ENCODE measurements around the gene ZBTB37. TPM values are rescaled to one million over a fixed set of nuclear protein-coding genes. Genes with fewer than 3 reads are reported as not detected.

The ZBTB37 gene
- total and polyA plus RNA-seq, 9 of the 15 experiments (the other 6 are each of a cell fraction or from before 2014, with no cell fraction given), result 1.3 to 13.9 (median 5.4) TPM

DNA sequence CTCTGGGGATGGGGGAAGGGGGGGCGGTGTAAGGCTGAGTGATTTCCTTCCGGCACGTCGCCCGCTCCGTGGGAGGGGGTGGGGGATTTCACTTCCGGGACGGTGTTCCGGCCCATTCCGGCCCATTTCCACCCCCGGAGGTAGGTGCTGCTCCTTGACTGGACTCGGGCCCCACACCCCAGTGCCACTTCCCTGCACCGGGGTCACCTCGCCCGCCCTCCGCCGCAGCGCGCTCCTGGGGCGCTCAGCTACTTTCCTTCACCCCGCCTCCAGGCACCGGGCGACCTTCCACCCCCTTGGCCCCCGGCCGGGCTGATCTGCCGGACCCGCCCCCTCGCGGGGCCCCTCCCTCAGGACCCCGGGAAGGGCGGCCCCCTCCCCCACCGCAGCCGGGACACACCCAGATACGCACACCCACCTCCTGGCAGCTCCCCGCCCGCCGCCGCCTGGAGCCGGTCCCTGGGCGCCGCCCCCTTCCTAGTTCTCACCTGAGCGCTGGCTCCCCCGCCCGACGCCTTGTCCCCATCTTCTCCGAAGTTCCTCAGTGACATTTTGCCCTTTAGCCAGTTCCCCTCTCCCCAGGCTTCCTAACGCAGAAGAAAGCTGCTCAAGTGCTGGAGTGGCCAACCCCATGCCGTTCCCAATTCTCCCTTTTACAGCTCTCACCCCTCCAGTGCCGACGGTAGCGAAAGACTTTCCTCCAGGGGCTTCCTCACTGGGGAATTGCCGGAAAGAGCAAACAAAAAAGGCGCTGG lies at the start of gene ZBTB37 (continued):
- TF ChIP-seq CHD2 (IDR thresholded peaks at IDR 0.05; ENCODE audit: low read depth, low read length) (peak; percentile 43), NCOR1 (IDR thresholded peaks at IDR 0.05) (peak; percentile 72; the same call in 1 of the 2 replicates), HCFC1 (IDR thresholded peaks at IDR 0.05; ENCODE audit: low read depth, low read length) (peak; percentile 51), ZNF184 (CRISPR knock-in tag; IDR thresholded peaks at IDR 0.05) (no peak), RAD21 (CRISPR knock-in tag; conservative IDR thresholded peaks at IDR 0.05 in 1 of 2, IDR thresholded peaks at IDR 0.05 in 1 of 2) (no peak), NR2C2 (CRISPR knock-in tag; IDR thresholded peaks at IDR 0.05) (peak; percentile 91), NR2C2 (tag; IDR thresholded peaks at IDR 0.05) (peak; percentile 100), SNIP1 (IDR thresholded peaks at IDR 0.05; ENCODE audit: low read depth) (no peak), PHF21A (IDR thresholded peaks at IDR 0.05; ENCODE audit: borderline replicate concordance, low read depth) (no peak), SETDB1 (IDR thresholded peaks at IDR 0.05; ENCODE audit: low read length) (no peak), BRD9 (IDR thresholded peaks at IDR 0.05; ENCODE audit: low read depth, partially characterized antibody) (peak; percentile 50), ELF2 (CRISPR knock-in tag; IDR thresholded peaks at IDR 0.05) (peak; percentile 60), HNRNPK (IDR thresholded peaks at IDR 0.05; ENCODE audit: low read depth, low read length, poor library complexity, severe bottlenecking) (no peak), PHF20 (IDR thresholded peaks at IDR 0.05; ENCODE audit: partially characterized antibody) (peak; percentile 79), NELFE (IDR thresholded peaks at IDR 0.05; ENCODE audit: insufficient read depth, insufficient read length) (no peak), ZFX (CRISPR knock-in tag; IDR thresholded peaks at IDR 0.05) (peak; percentile 62; the same call in 1 of the 2 replicates), ZNF133 (CRISPR knock-in tag; IDR thresholded peaks at IDR 0.05) (no peak), E2F3 (CRISPR knock-in tag; IDR thresholded peaks at IDR 0.05) (no peak), THRAP3 (IDR thresholded peaks at IDR 0.05; ENCODE audit: borderline replicate concordance) (no peak)
- TF ChIP-seq, protein P1, sequence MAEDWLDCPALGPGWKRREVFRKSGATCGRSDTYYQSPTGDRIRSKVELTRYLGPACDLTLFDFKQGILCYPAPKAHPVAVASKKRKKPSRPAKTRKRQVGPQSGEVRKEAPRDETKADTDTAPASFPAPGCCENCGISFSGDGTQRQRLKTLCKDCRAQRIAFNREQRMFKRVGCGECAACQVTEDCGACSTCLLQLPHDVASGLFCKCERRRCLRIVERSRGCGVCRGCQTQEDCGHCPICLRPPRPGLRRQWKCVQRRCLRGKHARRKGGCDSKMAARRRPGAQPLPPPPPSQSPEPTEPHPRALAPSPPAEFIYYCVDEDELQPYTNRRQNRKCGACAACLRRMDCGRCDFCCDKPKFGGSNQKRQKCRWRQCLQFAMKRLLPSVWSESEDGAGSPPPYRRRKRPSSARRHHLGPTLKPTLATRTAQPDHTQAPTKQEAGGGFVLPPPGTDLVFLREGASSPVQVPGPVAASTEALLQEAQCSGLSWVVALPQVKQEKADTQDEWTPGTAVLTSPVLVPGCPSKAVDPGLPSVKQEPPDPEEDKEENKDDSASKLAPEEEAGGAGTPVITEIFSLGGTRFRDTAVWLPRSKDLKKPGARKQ (CRISPR knock-in tag; IDR thresholded peaks at IDR 0.05), result no peak
- TF ChIP-seq, protein P2, sequence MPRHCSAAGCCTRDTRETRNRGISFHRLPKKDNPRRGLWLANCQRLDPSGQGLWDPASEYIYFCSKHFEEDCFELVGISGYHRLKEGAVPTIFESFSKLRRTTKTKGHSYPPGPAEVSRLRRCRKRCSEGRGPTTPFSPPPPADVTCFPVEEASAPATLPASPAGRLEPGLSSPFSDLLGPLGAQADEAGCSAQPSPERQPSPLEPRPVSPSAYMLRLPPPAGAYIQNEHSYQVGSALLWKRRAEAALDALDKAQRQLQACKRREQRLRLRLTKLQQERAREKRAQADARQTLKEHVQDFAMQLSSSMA (CRISPR knock-in tag; IDR thresholded peaks at IDR 0.05), result no peak
- TF ChIP-seq, protein P3, sequence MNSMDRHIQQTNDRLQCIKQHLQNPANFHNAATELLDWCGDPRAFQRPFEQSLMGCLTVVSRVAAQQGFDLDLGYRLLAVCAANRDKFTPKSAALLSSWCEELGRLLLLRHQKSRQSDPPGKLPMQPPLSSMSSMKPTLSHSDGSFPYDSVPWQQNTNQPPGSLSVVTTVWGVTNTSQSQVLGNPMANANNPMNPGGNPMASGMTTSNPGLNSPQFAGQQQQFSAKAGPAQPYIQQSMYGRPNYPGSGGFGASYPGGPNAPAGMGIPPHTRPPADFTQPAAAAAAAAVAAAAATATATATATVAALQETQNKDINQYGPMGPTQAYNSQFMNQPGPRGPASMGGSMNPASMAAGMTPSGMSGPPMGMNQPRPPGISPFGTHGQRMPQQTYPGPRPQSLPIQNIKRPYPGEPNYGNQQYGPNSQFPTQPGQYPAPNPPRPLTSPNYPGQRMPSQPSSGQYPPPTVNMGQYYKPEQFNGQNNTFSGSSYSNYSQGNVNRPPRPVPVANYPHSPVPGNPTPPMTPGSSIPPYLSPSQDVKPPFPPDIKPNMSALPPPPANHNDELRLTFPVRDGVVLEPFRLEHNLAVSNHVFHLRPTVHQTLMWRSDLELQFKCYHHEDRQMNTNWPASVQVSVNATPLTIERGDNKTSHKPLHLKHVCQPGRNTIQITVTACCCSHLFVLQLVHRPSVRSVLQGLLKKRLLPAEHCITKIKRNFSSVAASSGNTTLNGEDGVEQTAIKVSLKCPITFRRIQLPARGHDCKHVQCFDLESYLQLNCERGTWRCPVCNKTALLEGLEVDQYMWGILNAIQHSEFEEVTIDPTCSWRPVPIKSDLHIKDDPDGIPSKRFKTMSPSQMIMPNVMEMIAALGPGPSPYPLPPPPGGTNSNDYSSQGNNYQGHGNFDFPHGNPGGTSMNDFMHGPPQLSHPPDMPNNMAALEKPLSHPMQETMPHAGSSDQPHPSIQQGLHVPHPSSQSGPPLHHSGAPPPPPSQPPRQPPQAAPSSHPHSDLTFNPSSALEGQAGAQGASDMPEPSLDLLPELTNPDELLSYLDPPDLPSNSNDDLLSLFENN (IDR thresholded peaks at IDR 0.05; ENCODE audit: low read depth in 2 of 2, low read length in 2 of 2), result no peak
- TF ChIP-seq, protein P4, sequence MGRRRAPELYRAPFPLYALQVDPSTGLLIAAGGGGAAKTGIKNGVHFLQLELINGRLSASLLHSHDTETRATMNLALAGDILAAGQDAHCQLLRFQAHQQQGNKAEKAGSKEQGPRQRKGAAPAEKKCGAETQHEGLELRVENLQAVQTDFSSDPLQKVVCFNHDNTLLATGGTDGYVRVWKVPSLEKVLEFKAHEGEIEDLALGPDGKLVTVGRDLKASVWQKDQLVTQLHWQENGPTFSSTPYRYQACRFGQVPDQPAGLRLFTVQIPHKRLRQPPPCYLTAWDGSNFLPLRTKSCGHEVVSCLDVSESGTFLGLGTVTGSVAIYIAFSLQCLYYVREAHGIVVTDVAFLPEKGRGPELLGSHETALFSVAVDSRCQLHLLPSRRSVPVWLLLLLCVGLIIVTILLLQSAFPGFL (CRISPR knock-in tag; IDR thresholded peaks at IDR 0.05), result no peak

Data from K562 (cell line).